K562 (cell line): ENCODE measurements around the gene CD79A. TPM values are rescaled to one million over a fixed set of nuclear protein-coding genes. Genes with fewer than 3 reads are reported as not detected.

ENCODE experiments used
- HINFP ChIP-seq: fragments of 450-650 bp; conservative IDR thresholded peaks from 2 replicates; pipeline ENCODE4 v1.6.1; 2016; ENCODE audit warnings: missing genetic modification characterization, low read depth, mild to moderate bottlenecking, control low read depth, missing compliant biosample characterization
- HNRNPL ChIP-seq: fragments of 200-400 bp; formaldehyde crosslinking; IDR thresholded peaks from 2 replicates; pipeline ENCODE4 v1.6.1; 2017; ENCODE audit warnings: low read depth, mild to moderate bottlenecking, low read length
- MEF2A ChIP-seq: IDR thresholded peaks from 2 replicates; pipeline ENCODE4 v1.6.1; 2011; ENCODE audit warnings: low read depth, mild to moderate bottlenecking, low read length, moderate library complexity; ENCODE audit not compliant: control insufficient read depth
- NCOA1 ChIP-seq: fragments of 450-650 bp; IDR thresholded peaks from 2 replicates; pipeline ENCODE4 v1.6.1; 2016; ENCODE audit warnings: low read depth
- NONO ChIP-seq, 2 experiments: fragments of 200-400 bp in 1 of 2; fragments of 450-650 bp in 1 of 2; formaldehyde crosslinking in 1 of 2; IDR thresholded peaks; 2 replicates each; pipeline ENCODE4 v1.6.1; 2017; ENCODE audit warnings: low read depth in 2 of 2, mild to moderate bottlenecking in 2 of 2, moderate library complexity in 2 of 2, low read length in 1 of 2
- SMAD1 ChIP-seq: fragments of 150-350 bp; IDR thresholded peaks from 2 replicates; pipeline ENCODE4 v1.6.1; 2014; ENCODE audit warnings: low read length, low read depth; ENCODE audit not compliant: partially characterized antibody
- THRB ChIP-seq: fragments of 450-650 bp; formaldehyde crosslinking; conservative IDR thresholded peaks from 2 replicates; pipeline ENCODE4 v1.4.0; 2022; ENCODE audit warnings: mild to moderate bottlenecking, missing genetic modification characterization
- ZBTB8A ChIP-seq: fragments of 450-650 bp; IDR thresholded peaks from 2 replicates; pipeline ENCODE4 v1.6.1; 2018; ENCODE audit warnings: mild to moderate bottlenecking, moderate library complexity; ENCODE audit not compliant: partially characterized antibody
- ZNF324 ChIP-seq: fragments of 250-450 bp; sonication (Bioruptor Pico); IDR thresholded peaks from 2 replicates; pipeline ENCODE4 v1.4.0; 2020; ENCODE audit warnings: mild to moderate bottlenecking
- ZNF347 ChIP-seq: fragments of 450-650 bp; formaldehyde crosslinking; IDR thresholded peaks from 2 replicates; pipeline ENCODE4 v1.4.0; 2020; ENCODE audit warnings: low read depth, mild to moderate bottlenecking, moderate library complexity
- polyA plus RNA-seq, 8 experiments: library from polyadenylated mRNA; depleted of rRNA in 4 of 8; stranded (reverse) in 5 of 8; unstranded in 3 of 8; fragments of >200 nt; fragmentation: Nextera tagmentation in 2 of 8; fragmentation: Illumina TruSeq in 1 of 8; extraction: Ambion mirVana in 2 of 8; extraction: Trizol in 1 of 8; gene quantifications; 2 replicates each; pipeline versions ENCODE4 v1.2.1 to v1.2.3, GENCODE V29; 2011 to 2014; ENCODE audit warnings: inconsistent platforms in 1 of 8, missing spikeins in 1 of 8
- total RNA-seq, 7 experiments: library from RNA; depleted of rRNA in 6 of 7; stranded (reverse); fragments of >200 nt in 6 of 7; fragmentation: Illumina TruSeq in 2 of 7; extraction: Trizol in 2 of 7; gene quantifications; 2 replicates each; pipeline versions ENCODE4 v1.2.1 to v1.2.3, GENCODE V29; 2011 to 2021; ENCODE audit warnings: low replicate concordance in 1 of 7
- TF ChIP-seq, protein P1 (sequence below), 2 experiments: fragments of 450-650 bp in 1 of 2; sonication (generic) in 1 of 2; formaldehyde crosslinking in 1 of 2; IDR thresholded peaks; 2 replicates each; pipeline versions ENCODE4 v1.7.1 to v1.9.0; 2016 to 2022; ENCODE audit warnings: inconsistent platforms in 1 of 2, mild to moderate bottlenecking in 1 of 2, missing genetic modification reagents in 1 of 2
- TF ChIP-seq, protein P2 (sequence below): sonication (generic); formaldehyde crosslinking; IDR thresholded peaks from 2 replicates; pipeline ENCODE4 v1.8.1; 2023; ENCODE audit warnings: mild to moderate bottlenecking, missing genetic modification reagents

Gene CD79A
- total and polyA plus RNA-seq, 9 of the 15 experiments (the other 6 are each of a cell fraction or from before 2014, with no cell fraction given) = 0.04 to 0.72 (median 0.17) TPM; not detected in 3

DNA sequence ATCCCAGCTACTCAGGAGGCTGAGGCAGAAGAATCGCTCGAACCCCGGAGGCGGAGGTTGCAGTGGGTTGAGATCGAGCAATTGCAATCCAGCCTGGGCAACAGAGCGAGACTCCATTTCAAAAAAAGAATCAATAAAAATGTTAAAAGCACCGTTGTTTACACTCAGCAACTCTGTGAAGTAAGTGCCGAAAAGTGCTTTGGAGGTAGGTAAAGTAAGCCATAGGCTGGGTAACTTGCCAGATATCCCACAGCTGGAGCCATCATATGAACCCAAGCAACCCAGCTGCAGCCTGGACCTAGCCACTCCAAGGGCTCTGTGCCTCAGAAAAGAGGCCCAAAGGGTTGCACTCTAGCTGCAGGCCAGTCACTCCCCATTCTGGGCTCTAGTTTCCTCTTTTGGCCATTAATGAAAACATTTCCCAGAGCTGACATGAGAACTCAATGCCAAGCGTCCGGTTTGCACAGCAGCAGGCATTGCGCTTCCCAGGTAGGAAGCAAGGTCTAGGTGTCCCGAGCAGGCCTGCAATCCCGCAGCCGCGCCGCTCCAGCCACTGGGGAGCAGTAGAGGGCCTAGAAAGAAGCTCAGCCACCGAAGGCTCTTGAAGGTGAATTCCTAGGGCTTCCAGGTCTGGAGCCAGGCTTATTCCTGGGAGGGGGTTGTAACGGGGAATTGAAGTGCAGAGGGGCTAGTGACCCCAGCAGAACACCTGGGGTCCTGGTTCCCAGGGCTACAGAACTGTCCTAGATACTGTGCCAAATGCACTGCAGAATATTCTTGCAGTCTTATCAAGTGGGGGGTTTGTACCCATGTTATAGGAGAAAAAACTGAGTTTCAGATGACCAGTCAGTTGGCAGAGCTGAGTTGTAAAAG is 4.1 kb upstream of the CD79A start (continued):
- TF ChIP-seq SMAD1 = no peak
- no peak for TF ChIP-seq MEF2A
- TF ChIP-seq NCOA1 = no peak
- no peak for TF ChIP-seq ZNF324 (CRISPR knock-in tag)
- TF ChIP-seq THRB (CRISPR knock-in tag) = no peak; the same call in 1 of the 2 replicates
- TF ChIP-seq HINFP (tag) = no peak
- TF ChIP-seq, protein P1, sequence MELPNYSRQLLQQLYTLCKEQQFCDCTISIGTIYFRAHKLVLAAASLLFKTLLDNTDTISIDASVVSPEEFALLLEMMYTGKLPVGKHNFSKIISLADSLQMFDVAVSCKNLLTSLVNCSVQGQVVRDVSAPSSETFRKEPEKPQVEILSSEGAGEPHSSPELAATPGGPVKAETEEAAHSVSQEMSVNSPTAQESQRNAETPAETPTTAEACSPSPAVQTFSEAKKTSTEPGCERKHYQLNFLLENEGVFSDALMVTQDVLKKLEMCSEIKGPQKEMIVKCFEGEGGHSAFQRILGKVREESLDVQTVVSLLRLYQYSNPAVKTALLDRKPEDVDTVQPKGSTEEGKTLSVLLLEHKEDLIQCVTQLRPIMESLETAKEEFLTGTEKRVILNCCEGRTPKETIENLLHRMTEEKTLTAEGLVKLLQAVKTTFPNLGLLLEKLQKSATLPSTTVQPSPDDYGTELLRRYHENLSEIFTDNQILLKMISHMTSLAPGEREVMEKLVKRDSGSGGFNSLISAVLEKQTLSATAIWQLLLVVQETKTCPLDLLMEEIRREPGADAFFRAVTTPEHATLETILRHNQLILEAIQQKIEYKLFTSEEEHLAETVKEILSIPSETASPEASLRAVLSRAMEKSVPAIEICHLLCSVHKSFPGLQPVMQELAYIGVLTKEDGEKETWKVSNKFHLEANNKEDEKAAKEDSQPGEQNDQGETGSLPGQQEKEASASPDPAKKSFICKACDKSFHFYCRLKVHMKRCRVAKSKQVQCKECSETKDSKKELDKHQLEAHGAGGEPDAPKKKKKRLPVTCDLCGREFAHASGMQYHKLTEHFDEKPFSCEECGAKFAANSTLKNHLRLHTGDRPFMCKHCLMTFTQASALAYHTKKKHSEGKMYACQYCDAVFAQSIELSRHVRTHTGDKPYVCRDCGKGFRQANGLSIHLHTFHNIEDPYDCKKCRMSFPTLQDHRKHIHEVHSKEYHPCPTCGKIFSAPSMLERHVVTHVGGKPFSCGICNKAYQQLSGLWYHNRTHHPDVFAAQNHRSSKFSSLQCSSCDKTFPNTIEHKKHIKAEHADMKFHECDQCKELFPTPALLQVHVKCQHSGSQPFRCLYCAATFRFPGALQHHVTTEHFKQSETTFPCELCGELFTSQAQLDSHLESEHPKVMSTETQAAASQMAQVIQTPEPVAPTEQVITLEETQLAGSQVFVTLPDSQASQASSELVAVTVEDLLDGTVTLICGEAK (IDR thresholded peaks at IDR 0.05) = no peak
- TF ChIP-seq, protein P1 (CRISPR knock-in tag; IDR thresholded peaks at IDR 0.05) = no peak
- TF ChIP-seq ZNF347 (CRISPR knock-in tag) = no peak
- no peak for TF ChIP-seq ZBTB8A
- no peak; a peak in 1 of 4 replicates for TF ChIP-seq NONO (IDR thresholded peaks at IDR 0.05; ENCODE audit: low read depth in 2 of 2, low read length in 1 of 2)
- no peak for TF ChIP-seq HNRNPL
- TF ChIP-seq, protein P2, sequence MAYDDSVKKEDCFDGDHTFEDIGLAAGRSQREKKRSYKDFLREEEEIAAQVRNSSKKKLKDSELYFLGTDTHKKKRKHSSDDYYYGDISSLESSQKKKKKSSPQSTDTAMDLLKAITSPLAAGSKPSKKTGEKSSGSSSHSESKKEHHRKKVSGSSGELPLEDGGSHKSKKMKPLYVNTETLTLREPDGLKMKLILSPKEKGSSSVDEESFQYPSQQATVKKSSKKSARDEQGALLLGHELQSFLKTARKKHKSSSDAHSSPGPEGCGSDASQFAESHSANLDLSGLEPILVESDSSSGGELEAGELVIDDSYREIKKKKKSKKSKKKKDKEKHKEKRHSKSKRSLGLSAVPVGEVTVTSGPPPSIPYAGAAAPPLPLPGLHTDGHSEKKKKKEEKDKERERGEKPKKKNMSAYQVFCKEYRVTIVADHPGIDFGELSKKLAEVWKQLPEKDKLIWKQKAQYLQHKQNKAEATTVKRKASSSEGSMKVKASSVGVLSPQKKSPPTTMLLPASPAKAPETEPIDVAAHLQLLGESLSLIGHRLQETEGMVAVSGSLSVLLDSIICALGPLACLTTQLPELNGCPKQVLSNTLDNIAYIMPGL = no peak
